GM10266 (cell line): ENCODE results near the gene MYO5B.
"Not testable (repeated sequence)": the region's sequence is repeated elsewhere in the genome, so short reads cannot be mapped to it uniquely, and the experiment has no call there.

Experiments used
- DNase-seq: peaks from one replicate; pipeline ENCODE4 v3.0.0; 2012; ENCODE audit errors: extremely low spot score
- TF ChIP-seq, protein P1 (sequence below): IDR thresholded peaks from 2 replicates; pipeline ENCODE4 v1.5.1; 2012; ENCODE audit warnings: mild to moderate bottlenecking, low read depth; ENCODE audit not compliant: control insufficient read depth, insufficient read depth; ENCODE audit errors: missing control alignments

MYO5B gene

DNA sequence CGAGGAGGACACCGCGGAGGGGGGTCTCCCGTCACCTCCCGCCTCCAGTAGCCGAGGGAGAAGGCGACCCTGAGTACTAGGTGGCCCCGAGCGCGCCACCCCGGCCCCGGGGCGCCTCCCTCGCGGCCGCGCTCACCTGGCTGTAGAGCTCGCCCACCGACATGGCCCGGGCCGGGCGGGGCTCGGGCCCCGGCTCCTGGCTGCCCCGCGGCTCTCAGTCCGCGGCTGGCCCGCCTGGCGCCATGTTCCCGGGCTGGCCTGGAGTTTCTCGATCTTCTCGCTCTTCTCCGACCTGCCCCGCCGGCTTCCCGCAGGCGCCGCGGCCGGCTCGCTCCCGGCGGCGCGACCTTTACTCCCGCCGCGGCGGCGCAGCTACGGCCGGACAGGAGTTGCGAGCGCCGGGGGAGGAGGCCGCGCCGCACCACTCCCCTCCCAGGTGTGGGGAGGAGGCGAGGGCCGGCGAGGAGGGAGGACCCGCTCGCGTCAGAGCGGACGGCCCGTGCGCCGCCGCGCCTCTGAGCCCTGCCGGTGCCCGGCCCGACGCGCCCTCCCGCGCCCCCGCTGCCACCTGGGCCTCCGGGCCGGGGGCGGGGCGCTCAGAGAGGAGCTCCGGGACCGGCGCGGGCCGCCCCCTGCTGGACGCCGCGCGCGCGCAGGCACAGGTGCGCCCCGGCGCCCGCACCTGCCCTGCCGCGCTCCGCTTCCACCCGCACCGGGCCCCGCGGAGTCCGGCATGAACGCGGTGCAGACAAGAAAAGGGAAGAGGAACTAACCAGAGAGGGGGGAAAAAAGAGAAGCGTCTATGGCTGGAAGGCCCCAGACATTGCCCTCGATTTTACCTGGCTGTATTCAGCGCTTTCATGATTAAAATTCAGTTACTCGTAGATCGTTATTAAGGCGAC lies at the start of gene MYO5B:
MYO5B (minus strand) TSS at position 517 of the 902 bp plus-strand sequence; CDS start at position 163, 354 bp downstream.
- DNase-seq = peak; percentile 86
- TF ChIP-seq, protein P1, sequence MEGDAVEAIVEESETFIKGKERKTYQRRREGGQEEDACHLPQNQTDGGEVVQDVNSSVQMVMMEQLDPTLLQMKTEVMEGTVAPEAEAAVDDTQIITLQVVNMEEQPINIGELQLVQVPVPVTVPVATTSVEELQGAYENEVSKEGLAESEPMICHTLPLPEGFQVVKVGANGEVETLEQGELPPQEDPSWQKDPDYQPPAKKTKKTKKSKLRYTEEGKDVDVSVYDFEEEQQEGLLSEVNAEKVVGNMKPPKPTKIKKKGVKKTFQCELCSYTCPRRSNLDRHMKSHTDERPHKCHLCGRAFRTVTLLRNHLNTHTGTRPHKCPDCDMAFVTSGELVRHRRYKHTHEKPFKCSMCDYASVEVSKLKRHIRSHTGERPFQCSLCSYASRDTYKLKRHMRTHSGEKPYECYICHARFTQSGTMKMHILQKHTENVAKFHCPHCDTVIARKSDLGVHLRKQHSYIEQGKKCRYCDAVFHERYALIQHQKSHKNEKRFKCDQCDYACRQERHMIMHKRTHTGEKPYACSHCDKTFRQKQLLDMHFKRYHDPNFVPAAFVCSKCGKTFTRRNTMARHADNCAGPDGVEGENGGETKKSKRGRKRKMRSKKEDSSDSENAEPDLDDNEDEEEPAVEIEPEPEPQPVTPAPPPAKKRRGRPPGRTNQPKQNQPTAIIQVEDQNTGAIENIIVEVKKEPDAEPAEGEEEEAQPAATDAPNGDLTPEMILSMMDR = peak; percentile 75

DNA sequence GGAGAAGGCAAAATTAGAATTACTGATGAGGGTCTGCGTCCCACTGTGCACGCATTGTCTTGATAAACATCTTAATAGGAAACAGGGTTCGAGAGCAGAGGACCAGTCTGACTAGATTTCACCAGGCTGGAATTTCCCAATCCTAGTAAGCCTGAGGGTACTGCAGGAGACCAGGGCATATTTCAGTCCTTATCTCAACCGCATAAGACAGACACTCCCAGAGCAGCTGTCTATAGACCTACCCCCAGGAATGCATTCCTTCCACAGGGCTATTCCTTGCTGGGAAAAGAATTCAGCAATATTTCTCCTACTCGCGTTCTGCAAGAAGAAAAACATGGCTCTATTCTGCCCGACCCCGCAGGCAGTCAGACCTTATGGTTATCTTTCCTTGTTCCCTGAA lies 46.8 kb upstream of the MYO5B start:
- DNase-seq = not testable (repeated sequence)

DNA sequence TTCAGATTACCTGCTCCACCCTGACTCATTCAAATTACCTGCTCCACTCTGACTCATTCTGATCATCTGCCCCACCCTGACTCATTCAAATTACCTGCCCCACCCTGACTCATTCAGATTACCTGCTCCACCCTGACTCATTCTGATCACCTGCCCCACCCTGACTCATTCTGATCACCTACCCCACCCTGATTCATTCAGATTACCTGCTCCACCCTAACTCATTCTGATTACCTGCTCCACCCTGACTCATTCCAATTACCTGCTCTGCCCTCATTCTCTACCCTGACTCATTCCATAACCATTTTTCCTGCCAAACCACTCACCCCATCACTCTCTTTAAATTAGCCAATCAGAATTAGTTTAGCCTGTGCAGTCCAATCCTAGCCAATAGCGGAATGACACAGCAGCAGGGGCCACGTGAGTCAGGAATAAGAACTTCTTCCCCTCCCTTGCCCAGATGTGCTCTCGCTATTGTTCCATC lies 45.2 kb upstream of the MYO5B start:
- TF ChIP-seq, protein P1 = no peak
- DNase-seq = no peak

DNA sequence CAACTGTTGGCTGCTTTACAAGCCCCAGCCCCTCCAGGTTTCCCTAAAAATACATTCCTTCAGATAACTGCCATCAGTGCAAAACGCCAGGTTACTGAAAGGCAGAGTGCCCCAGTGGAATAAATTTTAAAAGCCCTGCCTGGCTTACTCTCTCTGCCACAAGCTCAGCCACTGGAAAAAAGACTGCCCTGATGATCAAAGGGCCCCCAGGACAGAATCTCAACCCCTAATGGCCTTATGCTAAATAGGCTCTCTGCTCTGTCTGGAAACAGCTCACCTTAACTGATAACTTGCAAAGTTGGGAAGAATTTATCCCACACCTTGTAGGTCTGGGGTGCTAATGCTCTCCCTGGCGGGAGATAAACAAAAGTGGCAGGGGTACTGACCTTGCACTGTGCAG lies 37.5 kb upstream of the MYO5B start:
- TF ChIP-seq, protein P1 = no peak

GRCh38 chr18:50231621-50232020 lies 36.7 kb upstream of the MYO5B start:
- TF ChIP-seq, protein P1 = no peak
- no peak for DNase-seq

More for the DNA sequence above, 37.5 kb upstream of the MYO5B start:
- no peak for DNase-seq

DNA sequence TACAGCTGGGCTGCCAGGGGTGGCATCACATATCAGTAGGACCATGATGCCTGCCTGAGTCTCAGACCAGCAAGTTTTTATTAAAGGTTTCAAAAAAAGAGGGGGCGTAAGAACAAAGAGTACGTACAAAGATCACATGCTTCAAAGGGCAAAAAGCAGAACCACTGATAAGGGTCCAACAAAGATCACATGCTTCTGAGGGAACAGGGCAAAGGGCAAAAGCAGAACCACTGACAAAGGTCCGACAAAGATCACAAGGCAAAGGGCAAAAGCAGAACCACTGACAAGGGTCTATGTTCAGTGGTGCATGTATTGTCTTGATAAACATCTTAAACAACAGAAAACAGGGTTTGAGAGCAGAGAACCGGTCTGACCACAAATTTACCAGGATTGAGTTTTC lies 25.3 kb upstream of the MYO5B start:
- DNase-seq = not testable (repeated sequence)

GRCh38 chr18:50218432-50219197 lies 23.7 kb upstream of the MYO5B start:
- peak; percentile 64 for DNase-seq
- TF ChIP-seq, protein P1 = peak; percentile 52

DNA sequence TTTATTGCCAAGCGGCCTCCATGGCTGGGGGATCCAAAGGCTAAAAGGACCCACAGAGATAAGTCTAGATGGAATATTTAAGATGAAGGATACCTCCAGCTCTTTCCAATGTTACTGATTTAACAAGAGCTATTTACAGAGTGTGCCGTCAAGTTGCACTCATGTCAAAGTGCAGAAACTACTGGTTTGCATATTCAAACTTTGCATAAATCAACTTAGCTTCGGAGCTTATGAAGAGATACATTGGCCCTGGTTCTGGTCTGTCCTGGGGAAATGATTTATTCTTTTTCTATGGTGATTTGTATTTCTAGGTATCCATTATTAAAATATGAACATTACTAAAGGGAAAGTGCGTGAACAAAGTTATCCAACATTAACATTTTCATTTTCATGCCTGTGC lies 14.4 kb upstream of the MYO5B start:
- DNase-seq = no peak
- TF ChIP-seq, protein P1 = no peak
